DMS 273 treated with DMSO at 0.1 percent for 48 hours (cell line): ENCODE results near the gene C16orf74.

ENCODE experiments used
- DNase-seq: peaks from one replicate; lab custom pipeline; 2025; lab: John Stamatoyannopoulos, UW

Gene C16orf74

DNA sequence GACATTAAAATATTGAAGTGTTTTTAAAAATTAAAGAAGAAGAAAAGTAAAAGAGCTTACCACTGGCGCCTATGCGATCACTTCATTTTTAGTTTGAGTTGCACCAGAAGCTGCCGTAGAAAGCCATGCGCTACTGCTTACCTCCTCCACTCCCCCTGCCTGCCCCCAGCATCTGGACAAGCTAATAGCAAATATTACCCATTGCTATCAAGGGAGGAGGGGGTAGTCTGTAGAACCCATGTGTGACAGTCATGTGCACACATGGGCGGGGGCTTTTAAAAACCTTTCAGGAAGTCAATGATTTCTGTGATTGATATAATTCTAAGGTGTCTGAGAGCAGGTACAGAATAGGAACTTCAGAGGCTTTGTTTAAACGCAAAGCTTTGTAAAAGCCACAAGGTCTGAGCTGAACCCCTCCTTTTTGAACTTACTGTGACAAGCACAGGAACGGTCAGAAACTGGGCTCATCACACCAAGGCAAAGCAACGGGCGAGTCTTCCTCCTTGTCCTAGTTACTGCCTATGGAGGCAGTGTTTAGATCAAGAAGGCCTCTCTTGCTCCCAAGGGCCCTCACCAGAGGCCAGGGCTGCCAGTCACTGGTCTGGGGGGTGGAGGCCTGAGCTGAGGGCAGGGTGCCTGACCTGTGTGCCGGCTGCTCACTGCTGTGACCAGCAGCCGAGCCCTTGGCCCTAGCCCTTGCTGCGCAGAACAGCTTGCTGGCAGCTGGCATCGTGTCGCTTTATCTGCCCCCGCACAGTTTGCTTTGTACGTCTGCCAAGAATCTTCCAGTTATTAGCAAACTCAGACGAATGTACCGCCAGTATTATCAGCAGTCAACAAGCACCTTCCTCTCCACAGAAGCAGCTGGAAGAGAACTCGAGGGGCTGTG, 77.1 kb downstream of the C16orf74 start:
- DNase-seq: peak; percentile 85

DNA sequence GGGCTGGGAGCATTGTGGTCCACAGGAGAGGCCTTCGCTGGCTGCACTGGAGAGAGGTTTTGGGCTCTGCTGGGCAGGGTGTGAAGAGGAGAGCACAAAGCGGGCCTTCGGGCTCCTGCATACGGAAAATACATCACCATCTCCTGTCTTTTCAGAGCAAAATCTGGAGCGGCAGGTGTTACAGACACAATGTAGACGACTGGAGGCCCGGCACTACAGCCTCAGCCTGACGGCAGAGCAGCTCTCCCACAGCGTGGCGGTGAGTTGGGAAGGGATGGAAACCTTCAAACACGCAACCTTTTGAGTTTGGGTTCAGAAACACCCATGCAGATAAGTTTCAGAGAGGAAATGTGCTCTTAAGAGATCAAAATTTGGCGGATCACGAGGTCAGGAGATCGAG, 80.1 kb downstream of the C16orf74 start:
- no peak for DNase-seq

DNA sequence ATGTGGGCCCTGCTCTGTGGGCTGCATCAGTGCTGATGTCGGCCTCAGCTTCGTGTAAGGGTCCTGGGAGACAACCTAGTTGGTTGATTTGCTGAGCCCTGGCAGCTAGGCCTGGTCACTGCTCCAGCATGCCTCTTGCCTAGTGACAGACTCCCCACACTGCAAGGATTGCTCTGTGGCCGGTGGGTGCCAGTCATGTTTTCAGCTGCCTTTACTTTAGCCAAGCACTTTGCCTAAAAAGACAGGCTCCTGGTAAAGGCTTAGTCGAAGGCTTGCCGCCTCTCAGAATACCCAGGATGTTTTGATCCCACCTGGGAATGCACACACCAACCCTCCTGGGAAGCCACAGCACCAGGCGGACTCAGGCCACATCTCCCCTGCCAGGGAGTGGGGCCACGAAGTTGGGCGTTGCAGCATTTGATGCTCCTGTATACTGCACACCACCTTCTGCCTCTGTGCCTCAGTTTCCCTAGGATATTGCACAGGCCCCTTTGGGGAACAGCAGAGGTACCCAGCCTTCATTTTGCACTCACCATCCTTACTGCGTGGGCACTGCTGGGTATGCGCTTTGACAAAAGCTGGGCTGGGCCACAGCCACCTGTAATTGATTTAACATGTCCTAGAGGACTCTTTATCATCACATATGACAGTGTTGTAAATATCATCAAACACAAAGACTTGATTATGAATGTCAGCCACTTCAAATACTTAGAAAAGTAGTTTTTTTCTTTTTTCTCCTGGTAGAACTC, 82.0 kb downstream of the C16orf74 start:
- no peak for DNase-seq

DNA sequence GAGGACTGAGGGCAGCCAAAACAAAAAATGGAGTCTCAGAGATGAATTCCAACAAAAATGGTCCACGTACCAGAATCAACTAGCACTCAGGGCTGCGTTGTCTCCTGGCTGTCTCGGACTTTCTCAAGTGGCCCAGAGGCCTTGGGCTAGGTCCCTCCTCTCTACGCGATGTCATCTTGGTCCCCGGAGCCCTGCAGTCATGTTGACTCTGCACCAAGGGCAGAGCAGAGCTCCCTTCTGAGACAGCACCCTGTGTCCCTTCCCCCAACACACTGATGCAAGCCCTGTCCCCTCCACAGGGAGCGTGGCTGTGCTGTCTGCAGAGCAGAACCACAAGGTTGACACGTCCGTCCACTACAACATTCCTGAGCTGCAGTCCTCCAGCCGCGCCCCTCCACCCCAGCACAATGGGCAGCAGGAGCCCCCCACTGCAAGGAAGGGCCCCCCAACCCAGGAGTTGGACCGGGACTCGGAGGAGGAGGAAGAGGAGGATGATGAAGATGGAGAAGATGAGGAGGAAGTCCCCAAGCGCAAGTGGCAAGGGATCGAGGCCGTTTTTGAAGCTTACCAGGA, 83.0 kb downstream of the C16orf74 start:
- DNase-seq: no peak

DNA sequence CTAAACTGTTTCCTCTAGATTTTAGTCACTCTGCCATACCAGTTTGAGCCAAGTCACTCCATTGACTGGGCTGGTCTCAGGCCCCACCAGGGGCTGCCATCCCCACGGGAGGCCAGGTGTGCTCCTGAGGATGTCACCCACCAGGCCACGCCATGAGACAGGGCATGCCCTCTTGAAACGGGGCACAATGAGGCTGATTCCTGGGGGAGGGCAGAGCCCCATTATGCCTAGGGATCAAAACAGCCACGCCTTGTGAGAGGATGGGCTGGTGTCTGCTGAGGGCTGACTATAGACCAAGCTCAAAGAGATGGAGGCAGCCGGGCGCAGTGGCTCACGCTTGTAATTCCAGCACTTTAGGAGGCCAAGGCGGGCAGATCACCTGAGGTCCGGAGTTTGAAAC, 83.6 kb downstream of the C16orf74 start:
- DNase-seq: no peak

DNA sequence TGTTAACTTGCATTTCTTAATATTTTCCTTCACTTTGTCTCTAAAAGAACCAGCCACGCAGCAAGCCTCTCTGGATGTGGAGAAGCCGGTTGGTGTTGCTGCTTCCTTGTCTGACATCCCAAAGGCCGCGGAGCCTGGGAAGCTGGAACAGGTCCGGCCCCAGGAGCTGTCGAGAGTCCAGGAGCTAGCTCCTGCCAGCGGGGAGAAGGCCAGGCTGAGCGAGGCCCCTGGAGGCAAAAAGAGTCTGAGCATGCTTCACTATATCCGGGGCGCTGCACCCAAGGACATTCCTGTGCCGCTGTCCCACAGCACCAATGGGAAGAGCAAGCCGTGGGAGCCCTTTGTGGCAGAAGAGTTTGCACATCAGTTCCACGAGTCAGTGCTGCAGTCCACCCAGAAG, 85.0 kb downstream of the C16orf74 start:
- no peak for DNase-seq

DNA sequence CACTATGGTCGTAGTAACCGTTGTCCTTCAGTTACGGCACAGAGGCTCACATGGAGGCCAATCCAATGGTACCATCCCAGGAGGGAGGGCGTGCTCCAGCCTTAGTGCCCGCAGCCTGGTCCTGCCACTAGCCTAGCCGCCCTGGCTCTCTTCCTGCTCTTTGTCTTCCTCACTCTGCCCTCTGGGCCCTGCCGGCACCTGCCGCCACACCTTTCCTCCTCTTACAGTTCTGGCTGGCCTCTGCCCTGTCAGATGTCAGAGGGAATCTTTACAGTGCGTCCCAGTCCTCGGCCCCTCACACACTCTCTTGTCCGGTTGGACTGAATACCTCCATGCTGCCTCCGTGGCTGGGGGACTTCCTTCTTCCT, 85.5 kb downstream of the C16orf74 start:
- DNase-seq: no peak

DNA sequence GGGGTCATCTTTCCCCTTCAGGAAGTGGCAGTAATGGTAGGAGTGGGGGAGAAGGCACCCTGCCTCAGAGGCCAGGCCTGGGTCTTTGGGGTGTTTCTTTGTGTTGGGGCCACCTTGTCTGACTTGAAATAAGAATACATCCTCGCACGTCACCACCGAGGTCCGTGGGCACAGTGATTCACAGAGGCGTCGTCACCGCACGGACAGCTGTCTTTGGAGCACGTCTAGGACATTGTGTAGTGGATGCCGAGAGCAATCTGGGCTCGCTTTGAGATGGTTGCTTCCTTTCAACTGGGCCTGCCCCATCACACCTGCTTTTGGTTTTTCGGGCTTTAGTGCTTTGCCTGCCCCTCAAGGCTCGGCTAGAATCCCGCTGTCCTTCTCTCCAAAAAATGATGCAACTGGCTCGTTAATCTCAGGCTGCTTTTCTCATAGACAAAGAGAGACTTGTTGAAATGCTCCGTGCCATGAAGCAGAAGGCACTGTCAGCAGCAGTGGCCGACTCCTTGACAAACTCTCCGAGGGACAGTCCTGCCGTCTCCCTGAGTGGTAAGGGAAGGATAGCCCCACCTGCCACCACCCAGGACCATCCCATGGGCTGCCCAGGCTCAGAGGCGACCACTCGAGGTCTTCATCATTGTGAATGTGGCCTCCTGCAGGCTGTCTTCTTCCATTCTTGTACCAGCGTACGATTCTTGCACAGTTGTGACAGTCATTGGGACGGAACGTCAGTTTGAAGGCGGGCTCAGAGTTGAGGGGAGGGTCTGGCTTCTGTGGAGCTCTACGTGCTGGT, 86.1 kb downstream of the C16orf74 start:
- no peak for DNase-seq

DNA sequence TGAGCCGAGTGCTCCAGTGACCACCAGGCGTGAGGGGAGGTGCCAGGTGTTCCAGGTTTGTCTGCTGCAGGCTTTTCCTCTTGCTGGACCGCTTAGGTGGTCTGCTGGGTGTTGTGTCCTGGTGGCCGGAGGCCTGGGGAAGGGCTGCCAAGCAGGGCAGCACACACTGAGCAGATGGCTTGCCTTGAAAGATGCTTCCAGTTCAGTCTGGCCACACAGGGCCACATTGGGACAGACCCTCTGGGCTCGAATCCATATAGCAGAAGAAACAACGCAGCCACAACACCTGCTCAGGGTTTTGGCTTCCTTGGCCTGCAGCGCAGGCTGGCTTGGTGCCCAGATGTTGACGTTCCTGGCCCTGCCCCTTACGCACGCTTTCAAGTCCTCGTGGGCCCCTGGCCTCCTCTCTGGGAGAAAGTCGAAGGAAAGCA, 87.0 kb downstream of the C16orf74 start:
- peak; percentile 66 for DNase-seq

DNA sequence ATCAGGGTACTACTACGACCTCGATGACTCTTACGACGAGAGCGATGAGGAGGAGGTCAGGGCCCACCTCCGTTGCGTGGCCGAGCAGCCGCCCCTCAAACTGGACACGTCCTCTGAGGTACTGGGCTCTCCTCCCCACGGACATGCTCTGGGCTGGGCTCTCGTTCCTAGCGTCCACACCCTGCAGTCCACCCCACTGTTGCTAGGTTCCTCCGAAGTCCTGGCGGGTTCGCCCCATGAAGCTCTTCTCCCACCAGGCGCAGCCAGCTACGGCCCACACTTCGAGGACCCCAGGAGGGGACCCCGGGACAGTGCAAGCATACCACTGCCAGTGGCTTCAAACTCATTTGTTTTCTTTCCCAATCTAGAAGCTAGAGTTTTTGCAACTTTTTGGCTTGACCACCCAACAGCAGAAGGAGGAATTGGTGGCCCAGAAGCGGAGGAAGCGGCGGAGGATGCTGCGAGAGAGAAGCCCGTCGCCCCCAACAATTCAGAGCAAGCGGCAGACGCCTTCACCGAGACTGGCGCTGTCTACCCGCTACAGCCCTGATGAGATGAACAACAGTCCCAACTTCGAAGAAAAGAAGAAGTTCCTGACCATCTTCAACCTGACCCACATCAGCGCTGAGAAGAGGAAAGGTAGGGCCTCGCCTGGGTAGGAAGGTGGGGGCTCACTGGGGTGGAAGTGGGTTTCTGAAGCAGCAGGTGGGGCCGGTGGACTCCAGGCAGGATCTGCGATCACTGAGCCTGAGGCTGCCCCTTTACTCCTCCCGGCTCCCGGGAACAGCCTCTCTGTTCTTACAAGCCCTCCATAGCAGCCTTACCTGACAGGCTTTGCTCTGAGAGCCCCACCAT, 87.7 kb downstream of the C16orf74 start:
- DNase-seq: no peak

DNA sequence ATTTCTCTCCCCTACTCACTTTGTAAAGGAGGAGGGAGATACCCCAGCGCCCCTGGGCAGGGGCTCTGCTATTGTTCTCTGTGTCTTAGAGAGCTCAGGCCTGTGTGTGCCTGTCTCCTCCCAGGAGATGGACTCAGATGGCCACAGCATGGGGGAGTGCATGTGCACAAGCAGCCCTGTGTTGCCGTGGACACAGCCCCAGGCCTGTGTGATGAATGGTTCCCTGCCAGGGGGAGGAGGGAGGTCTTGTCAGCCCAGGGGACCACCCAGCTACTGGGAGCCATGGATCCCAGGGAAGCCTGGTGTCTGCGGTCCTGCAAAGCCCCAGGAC, 88.4 kb downstream of the C16orf74 start:
- no peak for DNase-seq

DNA sequence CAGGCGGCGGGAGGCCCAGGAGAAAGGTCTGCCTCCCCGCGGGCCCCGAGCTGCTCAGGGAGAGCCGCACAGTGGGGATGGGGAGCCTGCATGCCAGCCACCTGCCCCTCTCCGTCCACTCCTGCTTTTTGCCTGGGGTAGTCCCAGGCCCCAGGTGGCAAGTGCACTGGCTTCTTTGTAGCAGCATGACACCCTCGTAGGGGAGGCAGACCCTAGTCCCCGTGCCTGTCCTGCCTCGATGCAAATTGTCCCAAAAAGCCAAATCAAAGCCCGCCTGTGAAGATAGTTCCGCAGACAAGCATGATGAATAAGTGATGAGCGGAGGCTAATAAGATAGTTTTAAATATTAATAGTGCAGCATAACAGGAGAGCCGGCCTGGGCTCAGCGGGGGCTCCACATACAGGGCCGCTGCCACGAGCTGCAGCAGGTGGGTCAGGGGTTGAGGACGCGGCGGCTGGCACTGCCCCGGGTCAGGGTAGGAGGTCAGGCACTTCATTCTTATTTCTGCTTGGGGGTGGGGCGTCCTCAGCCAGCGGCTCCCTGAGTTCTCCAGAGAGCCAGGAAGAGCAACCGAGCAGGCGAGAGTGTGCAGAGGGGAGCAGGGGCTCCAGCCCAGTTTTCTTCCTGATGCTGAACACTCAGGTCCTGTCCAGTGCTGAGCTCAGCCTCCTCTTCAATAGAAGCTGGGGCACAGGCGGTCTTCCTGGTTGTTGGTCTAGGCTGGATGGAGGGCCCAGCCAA, 89.0 kb downstream of the C16orf74 start:
- no peak for DNase-seq

DNA sequence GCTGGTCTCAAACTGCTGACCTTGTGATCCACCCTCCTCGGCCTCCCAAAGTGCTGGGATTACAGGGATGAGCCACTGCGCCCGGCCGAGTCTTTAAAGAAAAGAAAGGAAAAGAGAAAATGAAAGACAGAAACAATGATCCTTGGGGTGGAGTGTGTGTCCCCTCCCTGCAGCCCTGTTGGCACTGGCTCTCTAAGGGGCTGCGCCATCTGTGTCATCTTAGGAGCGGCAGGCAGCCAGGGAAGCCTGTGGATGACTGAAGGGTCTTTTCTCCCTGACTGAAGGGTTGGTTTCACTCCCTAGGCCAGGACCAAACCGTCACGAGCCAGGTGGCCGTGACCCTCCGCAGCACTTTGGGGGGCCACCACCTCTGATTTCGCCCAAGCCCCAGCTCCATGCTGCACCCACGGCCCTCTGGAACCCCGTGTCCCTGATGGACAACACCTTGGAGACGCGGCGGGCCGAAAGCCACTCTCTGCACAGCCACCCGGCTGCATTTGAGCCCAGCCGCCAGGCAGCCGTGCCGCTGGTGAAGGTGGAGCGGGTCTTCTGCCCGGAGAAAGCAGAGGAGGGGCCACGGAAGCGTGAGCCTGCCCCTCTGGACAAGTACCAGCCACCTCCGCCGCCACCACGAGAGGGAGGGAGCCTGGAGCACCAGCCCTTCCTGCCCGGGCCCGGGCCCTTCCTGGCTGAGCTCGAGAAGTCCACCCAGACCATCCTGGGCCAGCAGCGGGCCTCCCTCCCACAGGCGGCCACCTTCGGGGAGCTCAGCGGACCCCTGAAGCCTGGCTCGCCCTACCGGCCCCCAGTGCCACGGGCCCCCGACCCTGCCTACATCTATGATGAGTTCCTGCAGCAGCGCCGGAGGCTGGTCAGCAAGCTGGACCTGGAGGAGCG, 89.8 kb downstream of the C16orf74 start:
- no peak for DNase-seq

DNA sequence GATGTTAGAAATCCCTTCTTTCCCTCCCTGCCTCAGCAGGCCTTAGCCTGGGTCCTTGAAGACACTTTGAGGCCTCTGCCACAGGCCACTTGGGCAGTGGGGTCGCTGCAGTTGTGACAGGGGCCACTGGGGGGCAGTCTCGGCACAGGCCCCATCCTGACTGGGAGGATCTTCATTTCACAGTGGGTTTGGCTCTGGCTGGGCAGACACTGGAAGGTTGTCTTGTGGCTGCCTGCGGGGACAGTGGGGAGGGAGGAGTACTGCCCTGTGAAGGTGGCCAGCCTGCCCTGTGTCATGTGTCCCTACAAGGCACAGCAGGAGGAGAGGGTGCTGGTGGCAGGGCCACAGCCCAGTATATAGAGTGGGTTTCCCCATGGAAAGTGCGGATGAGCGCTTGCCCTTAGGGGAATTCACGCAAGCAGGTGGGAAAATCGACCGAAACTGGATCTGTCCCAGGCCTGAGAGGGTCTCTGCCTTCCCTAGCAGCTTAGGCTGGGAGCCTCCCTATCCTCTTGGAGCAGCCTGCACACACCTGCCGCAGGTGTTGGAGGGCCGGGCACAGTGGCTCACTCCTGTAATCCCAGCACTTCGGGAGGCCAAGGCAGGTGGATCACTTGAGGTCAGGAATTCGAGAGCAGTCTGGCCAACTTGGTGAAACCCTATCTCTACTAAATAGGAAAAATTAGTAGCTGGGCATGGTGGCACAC, 90.9 kb downstream of the C16orf74 start:
- DNase-seq: no peak

DNA sequence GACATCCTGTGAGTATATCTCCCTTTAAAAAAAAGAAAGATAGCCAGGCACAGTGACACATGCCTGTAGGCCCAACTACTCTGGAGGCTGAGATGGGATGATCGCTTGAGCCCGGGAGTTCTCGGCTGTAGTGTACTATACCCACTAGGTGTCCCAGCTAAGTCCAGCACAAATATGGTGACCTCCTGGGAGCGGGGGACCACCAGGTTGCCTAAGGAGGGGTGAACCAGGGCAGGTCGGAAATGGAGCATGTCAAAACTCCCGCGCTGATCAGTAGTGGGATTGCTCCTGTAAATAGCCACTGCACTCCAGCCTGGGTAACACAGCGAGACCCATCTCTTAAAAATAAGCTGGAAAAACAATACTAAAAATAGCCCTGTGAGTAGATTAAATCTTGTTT, 91.6 kb downstream of the C16orf74 start:
- no peak for DNase-seq

DNA sequence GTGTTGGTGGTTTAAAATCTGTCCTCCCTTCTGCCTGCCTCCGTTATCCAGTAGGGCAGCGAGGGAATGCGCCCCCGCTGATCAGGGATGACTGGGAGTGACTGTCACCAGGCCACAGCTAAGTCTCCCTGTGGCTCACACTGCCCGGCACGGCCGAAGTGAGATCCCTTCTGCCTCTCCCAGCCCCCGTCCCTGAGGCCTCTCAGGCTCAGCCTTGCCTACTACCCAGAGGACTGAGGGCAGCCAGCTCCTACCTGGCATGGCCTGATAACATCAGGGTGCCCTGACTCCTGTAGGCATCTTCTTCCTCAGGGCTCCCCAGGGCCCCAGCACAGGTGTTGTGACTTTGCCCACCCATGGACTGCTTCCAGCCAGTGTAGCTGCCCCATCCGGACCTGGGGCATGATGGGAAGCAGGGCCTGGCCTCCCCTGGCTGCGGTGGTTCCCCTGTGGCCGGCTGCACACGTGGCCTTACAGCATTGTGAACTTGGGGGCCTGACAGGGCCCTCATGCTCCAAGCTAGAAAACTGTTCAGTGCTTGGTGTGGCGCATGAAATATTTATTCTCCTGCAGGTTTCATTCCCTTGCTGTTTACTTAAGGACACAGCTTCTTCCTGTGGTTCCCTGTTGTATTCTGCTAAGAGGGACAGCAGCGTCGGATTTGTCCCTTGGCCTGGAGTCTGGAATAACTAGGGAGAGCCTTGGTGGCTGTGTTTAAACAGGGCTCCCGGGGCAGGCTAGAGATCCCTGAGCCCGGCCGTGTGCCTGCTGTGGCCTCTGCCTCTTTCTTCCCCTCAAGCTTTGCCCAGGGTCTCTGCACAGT, 92.2 kb downstream of the C16orf74 start:
- no peak for DNase-seq

DNA sequence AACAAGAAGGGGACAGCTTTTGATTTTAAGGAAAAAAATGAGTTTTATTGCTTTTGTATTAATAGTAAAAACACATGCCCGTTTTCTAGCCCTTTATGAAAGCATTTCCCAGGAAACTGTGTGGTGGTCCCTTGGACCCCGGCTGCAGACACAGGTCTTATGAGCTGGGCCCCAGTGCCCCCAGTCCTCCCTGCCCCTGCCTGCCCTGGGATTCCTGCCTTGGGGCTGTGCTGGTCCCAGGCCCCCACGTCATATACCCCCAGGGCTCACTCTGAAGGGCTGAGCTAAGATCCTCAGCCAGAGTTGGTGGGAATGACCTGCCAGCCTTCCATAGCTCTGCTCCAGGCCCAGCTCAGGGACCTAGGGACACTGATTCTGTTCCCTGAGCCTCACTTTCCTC, 92.9 kb downstream of the C16orf74 start:
- no peak for DNase-seq
